ENCODE measurements around the gene CHCHD10. TPM values are rescaled to one million over a fixed set of nuclear protein-coding genes. Genes with fewer than 3 reads are reported as not detected.

Gene CHCHD10
- total RNA-seq, 4 donors from 2014 or later = 19.9 to 61.2 (median 31.2) TPM

DNA sequence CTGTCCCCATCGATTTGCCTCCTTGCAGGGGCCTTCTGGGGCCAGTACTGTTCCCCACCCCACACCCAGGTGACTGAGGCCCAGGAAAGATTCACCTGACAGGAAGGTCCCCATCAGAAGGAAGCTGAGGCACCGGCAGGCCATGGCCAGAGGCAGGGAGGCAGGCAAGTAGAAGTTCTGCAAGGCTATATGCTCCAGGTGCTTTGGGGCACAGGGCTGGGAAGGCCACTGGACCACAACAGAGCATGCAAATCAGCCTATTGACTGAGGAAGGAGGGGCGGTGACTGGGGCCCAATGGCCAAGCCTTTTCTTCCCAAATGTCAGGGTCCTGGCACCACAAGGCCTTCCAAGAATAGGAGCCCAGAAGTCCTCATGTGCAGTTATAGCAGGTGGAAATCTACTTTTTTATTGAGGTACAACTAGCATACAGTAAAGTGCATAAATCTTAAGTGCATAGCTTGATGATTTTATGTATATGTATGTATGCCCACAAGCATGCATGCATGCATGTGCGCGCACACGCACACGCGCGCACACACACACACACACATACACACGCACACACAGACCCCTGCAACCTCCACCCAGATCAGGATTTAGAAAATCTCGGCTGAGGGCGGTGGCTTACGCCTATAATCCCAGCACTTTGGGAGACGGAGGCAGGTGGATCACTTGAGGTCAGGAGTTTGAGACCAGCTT, 13.4 kb downstream of the CHCHD10 start, which contains the start of gene VPREB3:
Gene VPREB3, minus strand, starts transcription at position 206 of the 700 bp plus-strand sequence. Its CDS starts 62 bp downstream, at position 144.
- ATAC-seq (ENCODE audit: low FRiP score) = no peak
- DNase-seq (ENCODE audit: low spot score) = no peak
- TF ChIP-seq, protein P1, sequence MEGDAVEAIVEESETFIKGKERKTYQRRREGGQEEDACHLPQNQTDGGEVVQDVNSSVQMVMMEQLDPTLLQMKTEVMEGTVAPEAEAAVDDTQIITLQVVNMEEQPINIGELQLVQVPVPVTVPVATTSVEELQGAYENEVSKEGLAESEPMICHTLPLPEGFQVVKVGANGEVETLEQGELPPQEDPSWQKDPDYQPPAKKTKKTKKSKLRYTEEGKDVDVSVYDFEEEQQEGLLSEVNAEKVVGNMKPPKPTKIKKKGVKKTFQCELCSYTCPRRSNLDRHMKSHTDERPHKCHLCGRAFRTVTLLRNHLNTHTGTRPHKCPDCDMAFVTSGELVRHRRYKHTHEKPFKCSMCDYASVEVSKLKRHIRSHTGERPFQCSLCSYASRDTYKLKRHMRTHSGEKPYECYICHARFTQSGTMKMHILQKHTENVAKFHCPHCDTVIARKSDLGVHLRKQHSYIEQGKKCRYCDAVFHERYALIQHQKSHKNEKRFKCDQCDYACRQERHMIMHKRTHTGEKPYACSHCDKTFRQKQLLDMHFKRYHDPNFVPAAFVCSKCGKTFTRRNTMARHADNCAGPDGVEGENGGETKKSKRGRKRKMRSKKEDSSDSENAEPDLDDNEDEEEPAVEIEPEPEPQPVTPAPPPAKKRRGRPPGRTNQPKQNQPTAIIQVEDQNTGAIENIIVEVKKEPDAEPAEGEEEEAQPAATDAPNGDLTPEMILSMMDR (IDR thresholded peaks at IDR 0.05) = no peak

DNA sequence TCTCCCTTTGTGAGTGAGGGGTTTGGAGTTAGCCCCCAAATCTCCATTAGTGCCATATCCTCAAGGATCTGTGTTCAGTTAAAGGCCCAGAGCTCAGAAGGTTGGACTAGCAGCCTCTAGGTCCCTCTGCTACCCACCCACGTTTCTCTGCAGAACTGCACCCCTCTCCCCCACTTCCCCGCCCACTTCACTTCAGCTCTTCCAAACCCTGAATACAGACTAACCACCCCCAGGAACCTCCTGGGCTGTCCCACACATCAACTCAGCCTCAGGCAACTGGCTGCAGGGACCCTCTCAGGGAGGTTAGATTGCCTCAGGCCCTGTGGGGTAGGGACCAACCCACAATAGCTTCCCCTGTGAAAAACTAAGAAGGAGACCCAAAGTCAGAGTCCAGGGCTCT, 14.4 kb downstream of the CHCHD10 start:
- TF ChIP-seq, protein P1 (IDR thresholded peaks at IDR 0.05) = no peak
- DNase-seq (ENCODE audit: low spot score) (no peak), ATAC-seq (ENCODE audit: low FRiP score) (no peak)

DNA sequence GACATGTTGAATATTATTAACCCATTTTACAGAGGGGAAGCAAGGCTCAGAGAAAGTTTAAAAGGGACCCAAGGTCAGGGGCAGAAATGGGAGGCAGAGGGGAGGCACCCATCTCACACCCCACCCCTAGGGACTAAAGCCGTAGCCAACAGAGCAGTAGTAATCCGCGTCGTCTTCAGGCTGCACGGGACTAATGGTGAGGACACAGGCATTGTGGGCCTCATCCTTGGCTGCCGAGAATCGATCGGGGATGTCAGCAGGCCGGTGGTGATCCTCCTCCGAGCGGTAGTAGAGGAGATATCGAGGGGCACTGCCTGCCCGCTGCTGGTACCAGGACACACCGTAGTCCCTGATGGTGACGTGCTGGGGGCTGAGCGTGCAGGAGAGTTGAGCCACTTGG, 15.0 kb downstream of the CHCHD10 start:
- ATAC-seq (ENCODE audit: low FRiP score) (no peak), DNase-seq (ENCODE audit: low spot score) (no peak)

DNA sequence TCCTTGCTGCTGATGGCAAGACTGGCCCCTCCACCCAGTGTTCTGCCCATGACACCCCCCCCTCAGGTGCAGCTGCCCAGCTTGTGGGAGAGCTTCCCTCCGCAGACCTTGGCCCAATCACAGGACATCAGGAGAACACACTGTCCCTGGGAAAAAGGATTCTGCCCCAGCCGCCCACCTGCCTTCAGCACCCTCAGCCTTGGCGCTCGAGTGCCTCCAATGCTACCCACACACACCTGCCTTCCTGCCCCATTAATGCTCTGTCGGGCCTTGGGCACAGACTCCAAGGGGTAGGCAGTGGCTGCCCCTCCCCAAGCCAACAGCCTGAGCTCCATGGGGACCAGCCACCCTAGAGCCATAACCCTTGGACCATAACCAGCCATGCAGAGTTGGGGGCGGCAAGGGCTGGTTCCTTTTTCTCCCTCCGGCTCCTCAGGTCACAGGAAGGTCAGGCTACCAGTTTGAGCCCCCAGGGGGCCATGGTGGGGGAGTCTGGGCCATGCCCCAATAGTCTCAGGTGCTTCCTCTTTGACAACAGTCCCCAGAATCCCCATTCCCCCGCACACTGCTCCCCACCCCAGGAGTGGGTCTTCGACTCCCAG, 15.6 kb downstream of the CHCHD10 start:
- TF ChIP-seq, protein P1 (IDR thresholded peaks at IDR 0.05) = no peak
- DNase-seq (ENCODE audit: low spot score) (no peak), ATAC-seq (ENCODE audit: low FRiP score) (no peak)

More for the DNA sequence above, 15.0 kb downstream of the CHCHD10 start:
- TF ChIP-seq, protein P1 (IDR thresholded peaks at IDR 0.05) = no peak

DNA sequence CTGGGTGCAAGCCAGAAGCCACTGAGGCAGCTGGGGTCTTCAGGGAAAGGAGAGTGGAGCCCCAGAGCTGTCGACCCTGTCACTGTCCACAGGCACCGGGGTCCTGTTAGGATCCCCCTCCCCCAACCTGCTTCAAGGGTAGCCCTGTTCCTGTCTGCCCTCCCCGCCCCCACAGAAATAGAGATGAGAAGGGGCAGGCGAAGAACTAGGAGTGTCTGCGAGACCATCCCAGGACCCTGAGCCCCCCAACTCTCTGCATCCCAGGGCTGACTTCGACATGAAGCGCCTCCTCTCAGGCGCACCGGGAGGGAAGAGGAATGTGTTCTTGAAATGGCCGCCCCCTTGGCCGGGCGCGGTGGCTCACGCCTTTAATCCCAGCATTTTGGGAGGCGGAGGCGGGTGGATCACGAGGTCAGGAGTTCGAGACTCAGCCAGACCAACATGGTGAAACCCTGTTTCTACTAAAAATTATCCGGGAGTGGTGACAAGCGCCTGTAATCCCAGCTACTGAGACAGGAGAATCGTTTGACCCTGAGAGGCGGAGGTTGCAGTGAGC, 16.3 kb downstream of the CHCHD10 start:
- no peak for DNase-seq (ENCODE audit: low spot score)
- TF ChIP-seq, protein P1 (IDR thresholded peaks at IDR 0.05) = no peak
- peak; percentile 46 for ATAC-seq (ENCODE audit: low FRiP score)

DNA sequence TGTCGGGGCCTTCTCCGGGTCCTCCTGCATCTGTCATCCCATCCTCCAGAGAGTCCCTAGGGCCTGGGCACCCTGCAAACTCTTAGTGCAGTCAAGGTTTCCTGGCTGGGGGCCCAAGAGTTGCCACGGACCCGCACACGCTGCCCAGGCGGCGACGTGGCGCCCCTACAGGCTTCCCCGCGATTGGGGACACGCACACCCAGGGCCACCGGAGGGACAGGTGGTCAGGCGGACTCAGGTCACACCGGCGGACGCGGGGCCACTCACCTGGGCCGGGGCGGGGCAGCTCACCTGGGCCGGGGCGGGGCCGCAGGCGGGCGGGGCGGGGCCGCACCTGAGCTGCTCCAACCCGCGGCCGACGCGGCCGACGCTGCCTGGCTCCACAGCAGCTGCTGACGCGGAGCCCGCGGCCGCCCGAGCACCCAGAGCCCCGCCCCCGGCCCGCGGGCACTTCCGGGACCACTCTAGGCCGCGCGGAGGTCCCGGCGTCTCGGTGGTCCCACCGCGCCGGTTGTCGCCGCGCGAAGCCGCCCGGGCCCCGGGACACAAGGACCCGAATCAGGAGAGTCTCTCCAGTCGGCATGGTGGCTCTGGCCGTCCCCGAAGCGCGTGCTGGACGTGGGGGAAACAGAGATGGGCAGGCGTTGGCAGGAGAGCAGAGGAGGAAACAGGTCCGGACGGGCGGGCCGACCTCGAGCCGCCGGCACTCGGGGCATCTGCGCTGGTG, 16.9 kb downstream of the CHCHD10 start, which contains the start of gene ZNF70:
Gene ZNF70, minus strand, starts transcription at position 399 of the 727 bp plus-strand sequence. CDS start 5,972 bp downstream, outside the sequence.
- DNase-seq (ENCODE audit: low spot score) = peak; percentile 60
- TF ChIP-seq, protein P1 (IDR thresholded peaks at IDR 0.05) = no peak
- ATAC-seq (ENCODE audit: low FRiP score) = peak; percentile 96
